ENCODE measurements around the gene KPNA5. TPM values are rescaled to one million over a fixed set of nuclear protein-coding genes. Genes with fewer than 3 reads are reported as not detected.
"Not testable (repeated sequence)": the region's sequence is repeated elsewhere in the genome, so short reads cannot be mapped to it uniquely, and the experiment has no call there.

KPNA5 gene
- total RNA-seq, 1 experiment from 2014 or later, result 8.6 TPM

GRCh38 chr6:116691154-116691553 lies 10.1 kb downstream of the KPNA5 start:
- no peak for DNase-seq (ENCODE audit: low read depth, low spot score)
- in situ Hi-C loops (cut with HindIII; ENCODE audit: low pct_unique_long_range_greater_than_20kb, low sequenced_read_pairs), result no loop called here

GRCh38 chr6:116692873-116693272 lies 11.9 kb downstream of the KPNA5 start:
- DNase-seq (ENCODE audit: low read depth, low spot score); in situ Hi-C loops (cut with HindIII; ENCODE audit: low pct_unique_long_range_greater_than_20kb, low sequenced_read_pairs): not testable (repeated sequence)

- in situ Hi-C loops (cut with HindIII; ENCODE audit: low pct_unique_long_range_greater_than_20kb, low sequenced_read_pairs); DNase-seq (ENCODE audit: low read depth, low spot score): not testable (repeated sequence)
These were observed 12.3 kb downstream of the KPNA5 start for GRCh38 chr6:116693275-116693674.

GRCh38 chr6:116695401-116695800 lies 14.4 kb downstream of the KPNA5 start:
- no peak for DNase-seq (ENCODE audit: low read depth, low spot score)
- in situ Hi-C loops (cut with HindIII; ENCODE audit: low pct_unique_long_range_greater_than_20kb, low sequenced_read_pairs), result no loop called here

GRCh38 chr6:116697480-116697879 lies 16.5 kb downstream of the KPNA5 start:
- DNase-seq (ENCODE audit: low read depth, low spot score), result no peak
- in situ Hi-C loops (cut with HindIII; ENCODE audit: low pct_unique_long_range_greater_than_20kb, low sequenced_read_pairs), result no loop called here

- DNase-seq (ENCODE audit: low read depth, low spot score); in situ Hi-C loops (cut with HindIII; ENCODE audit: low pct_unique_long_range_greater_than_20kb, low sequenced_read_pairs): not testable (repeated sequence)
These were observed 22.9 kb downstream of the KPNA5 start for GRCh38 chr6:116703888-116704287.

- in situ Hi-C loops (cut with HindIII; ENCODE audit: low pct_unique_long_range_greater_than_20kb, low sequenced_read_pairs), result no loop called here
These were observed 24.9 kb downstream of the KPNA5 start for GRCh38 chr6:116705917-116706316.

GRCh38 chr6:116714296-116714695 lies 33.3 kb downstream of the KPNA5 start:
- DNase-seq (ENCODE audit: low read depth, low spot score), result no peak
- in situ Hi-C loops (cut with HindIII; ENCODE audit: low pct_unique_long_range_greater_than_20kb, low sequenced_read_pairs), result no loop called here

More at GRCh38 chr6:116705917-116706316, 24.9 kb downstream of the KPNA5 start:
- no peak for DNase-seq (ENCODE audit: low read depth, low spot score)

- in situ Hi-C loops (cut with HindIII; ENCODE audit: low pct_unique_long_range_greater_than_20kb, low sequenced_read_pairs), result no loop called here
- DNase-seq (ENCODE audit: low read depth, low spot score), result no peak
These were observed 33.8 kb downstream of the KPNA5 start for GRCh38 chr6:116714761-116715160.

- DNase-seq (ENCODE audit: low read depth, low spot score), result no peak
- in situ Hi-C loops (cut with HindIII; ENCODE audit: low pct_unique_long_range_greater_than_20kb, low sequenced_read_pairs), result no loop called here
These were observed 45.9 kb downstream of the KPNA5 start for GRCh38 chr6:116726947-116727346.

- DNase-seq (ENCODE audit: low read depth, low spot score), result no peak
- in situ Hi-C loops (cut with HindIII; ENCODE audit: low pct_unique_long_range_greater_than_20kb, low sequenced_read_pairs), result no loop called here
These were observed 49.5 kb downstream of the KPNA5 start for GRCh38 chr6:116730513-116730912.

GRCh38 chr6:116737004-116737403 lies 56.0 kb downstream of the KPNA5 start:
- DNase-seq (ENCODE audit: low read depth, low spot score), result no peak
- in situ Hi-C loops (cut with HindIII; ENCODE audit: low pct_unique_long_range_greater_than_20kb, low sequenced_read_pairs), result no loop called here

GRCh38 chr6:116740486-116740885 lies 59.5 kb downstream of the KPNA5 start:
- DNase-seq (ENCODE audit: low read depth, low spot score); in situ Hi-C loops (cut with HindIII; ENCODE audit: low pct_unique_long_range_greater_than_20kb, low sequenced_read_pairs): not testable (repeated sequence)

GRCh38 chr6:116741571-116741970 lies 60.6 kb downstream of the KPNA5 start:
- DNase-seq (ENCODE audit: low read depth, low spot score), result no peak
- in situ Hi-C loops (cut with HindIII; ENCODE audit: low pct_unique_long_range_greater_than_20kb, low sequenced_read_pairs), result no loop called here

GRCh38 chr6:116745176-116745575 lies 64.2 kb downstream of the KPNA5 start:
- in situ Hi-C loops (cut with HindIII; ENCODE audit: low pct_unique_long_range_greater_than_20kb, low sequenced_read_pairs), result no loop called here
- no peak for DNase-seq (ENCODE audit: low read depth, low spot score)

GRCh38 chr6:116761779-116762178 lies 80.8 kb downstream of the KPNA5 start:
- in situ Hi-C loops (cut with HindIII; ENCODE audit: low pct_unique_long_range_greater_than_20kb, low sequenced_read_pairs), result no loop called here
- DNase-seq (ENCODE audit: low read depth, low spot score), result no peak

- no peak for DNase-seq (ENCODE audit: low read depth, low spot score)
- in situ Hi-C loops (cut with HindIII; ENCODE audit: low pct_unique_long_range_greater_than_20kb, low sequenced_read_pairs), result no loop called here
These were observed 81.2 kb downstream of the KPNA5 start for GRCh38 chr6:116762235-116762634.

- DNase-seq (ENCODE audit: low read depth, low spot score), result no peak
- in situ Hi-C loops (cut with HindIII; ENCODE audit: low pct_unique_long_range_greater_than_20kb, low sequenced_read_pairs), result no loop called here
These were observed 82.0 kb downstream of the KPNA5 start for GRCh38 chr6:116763048-116763447.

GRCh38 chr6:116763906-116764628 lies 83.1 kb downstream of the KPNA5 start:
- in situ Hi-C loops (cut with HindIII; ENCODE audit: low pct_unique_long_range_greater_than_20kb, low sequenced_read_pairs), result no loop called here
- DNase-seq (ENCODE audit: low read depth, low spot score), result no peak

GRCh38 chr6:116764629-116764960 lies 83.6 kb downstream of the KPNA5 start:
- no peak for DNase-seq (ENCODE audit: low read depth, low spot score)
- in situ Hi-C loops (cut with HindIII; ENCODE audit: low pct_unique_long_range_greater_than_20kb, low sequenced_read_pairs), result no loop called here
